SU-DHL-6 (cell line): ENCODE results near the gene CCDC27.

ENCODE experiments used
- H2AFZ ChIP-seq: fragments of 200-600 bp; sonication (generic); 2 replicates; pipeline ENCODE4 v1.6.1; 2014; ENCODE audit warnings: low read depth, mild to moderate bottlenecking, moderate library complexity, mixed read lengths, antibody characterized with exemption, low read length; ENCODE audit not compliant: severe bottlenecking
- H3F3A ChIP-seq: fragments of 200-600 bp; shearing (Covaris generic); 2 replicates; pipeline ENCODE4 v1.6.0; 2016; ENCODE audit warnings: antibody characterized with exemption, mild to moderate bottlenecking; ENCODE audit not compliant: insufficient read depth
- H3K27ac ChIP-seq: fragments of 200-600 bp; sonication (generic); 2 replicates; pipeline ENCODE4 v1.5.1; 2016; ENCODE audit warnings: low read depth, mild to moderate bottlenecking, low read length, moderate library complexity, mixed read lengths
- H3K27me3 ChIP-seq: fragments of 200-600 bp; sonication (generic), shearing (Covaris generic); 2 replicates; pipeline ENCODE4 v1.6.0; 2014; ENCODE audit warnings: mild to moderate bottlenecking, low read length
- H3K36me3 ChIP-seq: fragments of 200-600 bp; sonication (generic); 2 replicates; pipeline ENCODE4 v1.6.1; 2014; ENCODE audit warnings: mild to moderate bottlenecking, low read length, mixed read lengths
- H3K4me2 ChIP-seq: fragments of 300-600, 200-600 bp; shearing (Covaris generic), sonication (generic); 2 replicates; pipeline ENCODE4 v1.6.0; 2014; ENCODE audit warnings: low read length, low read depth, mild to moderate bottlenecking; ENCODE audit not compliant: poor library complexity, severe bottlenecking
- H3K4me3 ChIP-seq: fragments of 200-600 bp; sonication (generic); 2 replicates; pipeline ENCODE4 v1.5.1; 2014; ENCODE audit warnings: antibody characterized with exemption, low read length, mild to moderate bottlenecking, mixed read lengths; ENCODE audit not compliant: insufficient read depth, poor library complexity, severe bottlenecking
- H3K79me2 ChIP-seq: fragments of 200-600 bp; sonication (generic); 2 replicates; pipeline ENCODE4 v1.6.1; 2014; ENCODE audit warnings: mild to moderate bottlenecking, low read length, moderate library complexity; ENCODE audit not compliant: insufficient read depth
- H3K9ac ChIP-seq: fragments of 200-600 bp; sonication (generic); 2 replicates; pipeline ENCODE4 v1.7.0; 2014; ENCODE audit warnings: mild to moderate bottlenecking, low read length
- H3K9me2 ChIP-seq: fragments of 200-600 bp; sonication (generic); replicated peaks from 2 replicates; pipeline ENCODE4 v1.6.1; 2014; ENCODE audit warnings: low read length; ENCODE audit not compliant: insufficient read depth
- H3K9me3 ChIP-seq: fragments of 200-600 bp; sonication (generic); 2 replicates; pipeline ENCODE4 v1.6.1; 2014; ENCODE audit warnings: low read length, mixed read lengths; ENCODE audit not compliant: insufficient read depth
- H4K20me1 ChIP-seq: fragments of 200-600 bp; sonication (generic); 2 replicates; pipeline ENCODE4 v1.6.1; 2014; ENCODE audit warnings: low read depth, mild to moderate bottlenecking, antibody characterized with exemption, low read length, moderate library complexity, mixed read lengths
- EZH2phosphoT487 ChIP-seq: fragments of 200-600 bp; sonication (generic), shearing (Covaris generic); conservative IDR thresholded peaks from 2 replicates; pipeline ENCODE4 v1.6.1; 2018; ENCODE audit warnings: mild to moderate bottlenecking, antibody characterized with exemption, low read length, moderate library complexity, mixed read lengths
- TF ChIP-seq, protein P1 (sequence below): fragments of 200-600 bp; sonication (generic); IDR thresholded peaks from one replicate; pipeline ENCODE4 v1.5.1; 2017; ENCODE audit warnings: antibody characterized with exemption, mild to moderate bottlenecking, low read length, moderate library complexity; ENCODE audit not compliant: insufficient read depth, poor library complexity, severe bottlenecking

The CCDC27 gene

GRCh38 chr1:3713840-3714239 lies 38.4 kb upstream of the CCDC27 start:
- no peaks in the 10 kb centered on the region for H4K20me1 ChIP-seq
- H3F3A ChIP-seq = no peaks in the 10 kb centered on the region
- H3K4me3 ChIP-seq = no peak overlapping the region
- no peak overlapping the region for H2AFZ ChIP-seq
- H3K9me3 ChIP-seq = no peaks in the 10 kb centered on the region
- no peaks in the 10 kb centered on the region for H3K36me3 ChIP-seq
- no peaks in the 10 kb centered on the region for H3K27me3 ChIP-seq
- no peak for TF ChIP-seq EZH2phosphoT487
- TF ChIP-seq, protein P1, sequence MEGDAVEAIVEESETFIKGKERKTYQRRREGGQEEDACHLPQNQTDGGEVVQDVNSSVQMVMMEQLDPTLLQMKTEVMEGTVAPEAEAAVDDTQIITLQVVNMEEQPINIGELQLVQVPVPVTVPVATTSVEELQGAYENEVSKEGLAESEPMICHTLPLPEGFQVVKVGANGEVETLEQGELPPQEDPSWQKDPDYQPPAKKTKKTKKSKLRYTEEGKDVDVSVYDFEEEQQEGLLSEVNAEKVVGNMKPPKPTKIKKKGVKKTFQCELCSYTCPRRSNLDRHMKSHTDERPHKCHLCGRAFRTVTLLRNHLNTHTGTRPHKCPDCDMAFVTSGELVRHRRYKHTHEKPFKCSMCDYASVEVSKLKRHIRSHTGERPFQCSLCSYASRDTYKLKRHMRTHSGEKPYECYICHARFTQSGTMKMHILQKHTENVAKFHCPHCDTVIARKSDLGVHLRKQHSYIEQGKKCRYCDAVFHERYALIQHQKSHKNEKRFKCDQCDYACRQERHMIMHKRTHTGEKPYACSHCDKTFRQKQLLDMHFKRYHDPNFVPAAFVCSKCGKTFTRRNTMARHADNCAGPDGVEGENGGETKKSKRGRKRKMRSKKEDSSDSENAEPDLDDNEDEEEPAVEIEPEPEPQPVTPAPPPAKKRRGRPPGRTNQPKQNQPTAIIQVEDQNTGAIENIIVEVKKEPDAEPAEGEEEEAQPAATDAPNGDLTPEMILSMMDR = no peak
- H3K9ac ChIP-seq = no peak overlapping the region
- no peak overlapping the region for H3K27ac ChIP-seq
- no peak overlapping the region for H3K4me2 ChIP-seq
- H3K9me2 ChIP-seq = no peaks in the 10 kb centered on the region
- no peaks in the 10 kb centered on the region for H3K79me2 ChIP-seq

GRCh38 chr1:3714284-3714741 lies 37.9 kb upstream of the CCDC27 start:
- no peaks in the 10 kb centered on the region for H3K79me2 ChIP-seq
- no peaks in the 10 kb centered on the region for H3K36me3 ChIP-seq
- no peaks in the 10 kb centered on the region for H3K9me3 ChIP-seq
- H3K4me3 ChIP-seq = no peak overlapping the region
- TF ChIP-seq EZH2phosphoT487 = no peak
- TF ChIP-seq, protein P1 = no peak
- no peaks in the 10 kb centered on the region for H3F3A ChIP-seq
- no peaks in the 10 kb centered on the region for H3K27me3 ChIP-seq
- H3K9ac ChIP-seq = no peak overlapping the region
- no peak overlapping the region for H3K27ac ChIP-seq
- H3K4me2 ChIP-seq = no peak overlapping the region
- no peak overlapping the region for H2AFZ ChIP-seq
- no peaks in the 10 kb centered on the region for H3K9me2 ChIP-seq
- no peaks in the 10 kb centered on the region for H4K20me1 ChIP-seq

DNA sequence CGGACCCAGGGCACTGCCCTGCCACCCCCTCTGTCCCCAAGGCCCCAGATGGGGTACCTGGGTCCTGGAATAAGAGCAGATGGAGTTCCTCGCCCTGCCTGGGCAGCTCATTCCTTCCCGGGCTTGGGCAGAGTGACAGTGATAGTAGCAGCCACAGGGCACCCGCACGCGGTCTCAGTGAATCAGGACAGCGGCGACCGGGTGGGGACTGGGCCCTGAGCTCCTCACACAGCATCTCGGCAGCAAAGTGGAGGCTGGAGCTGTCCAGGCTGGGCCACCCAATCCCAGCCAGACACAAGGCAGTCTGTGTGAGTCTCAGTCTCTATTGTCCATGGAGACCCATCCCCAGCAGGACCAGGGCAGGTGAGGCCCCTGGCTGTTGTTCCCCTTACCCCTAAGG lies 37.4 kb upstream of the CCDC27 start:
- Histone ChIP-seq H3K9me3 (no peaks in the 10 kb centered on the region), H3K9ac (no peak overlapping the region), H2AFZ (no peak overlapping the region), H3K9me2 (no peaks in the 10 kb centered on the region), H3K36me3 (no peaks in the 10 kb centered on the region), H3K27ac (no peak overlapping the region), H3F3A (no peaks in the 10 kb centered on the region), H3K4me2 (no peak overlapping the region), H3K27me3 (no peaks in the 10 kb centered on the region), H4K20me1 (no peaks in the 10 kb centered on the region), H3K4me3 (no peak overlapping the region), H3K79me2 (no peaks in the 10 kb centered on the region)
- no peak for TF ChIP-seq EZH2phosphoT487
- TF ChIP-seq, protein P1 = no peak
